ENCODE measurements around the gene LLGL1. TPM values are rescaled to one million over a fixed set of nuclear protein-coding genes. Genes with fewer than 3 reads are reported as not detected.
"Not testable (repeated sequence)": the region's sequence is repeated elsewhere in the genome, so short reads cannot be mapped to it uniquely, and the experiment has no call there.

Gene LLGL1
- total and polyA plus RNA-seq, 4 donors: 4.0 to 18.9 (median 13.4) TPM

DNA sequence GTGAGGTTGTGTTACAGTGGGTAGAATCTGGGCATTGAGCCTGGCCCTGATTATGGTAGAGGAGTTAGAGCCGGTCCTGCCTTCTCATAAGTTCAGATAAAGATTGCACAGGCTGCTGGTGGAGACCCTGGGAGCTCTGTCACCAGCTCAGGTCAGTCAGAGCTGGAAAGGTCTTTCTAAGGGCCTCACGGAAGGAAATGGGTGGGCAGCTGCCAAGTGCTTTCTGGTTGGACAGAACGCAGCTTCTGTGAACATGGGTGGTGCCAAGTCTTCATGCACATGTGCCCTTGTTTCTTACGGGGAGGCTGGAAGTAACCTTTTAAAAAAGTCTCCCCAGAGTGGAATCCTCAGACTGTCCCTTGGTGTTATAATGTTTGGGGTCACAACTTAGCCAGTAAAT is 26.9 kb upstream of the LLGL1 start:
- Histone ChIP-seq H3K36me3 (ENCODE audit: control insufficient read depth in 1 of 2, insufficient read depth in 2 of 2, low read length in 1 of 2) (peaks cover 3 to 16% of the 10 kb centered on the region in 2 donors), H3K9me3 (ENCODE audit: control insufficient read depth, low read length) (no peaks in the 10 kb centered on the region), H3K4me3 (ENCODE audit: low read length in 2 of 2) (no peak overlapping the region), H3K27me3 (ENCODE audit: control insufficient read depth in 1 of 2, insufficient read depth in 2 of 2, low read length in 1 of 2) (no peaks in the 10 kb centered on the region), H3K4me1 (ENCODE audit: control insufficient read depth in 1 of 2, insufficient read depth in 2 of 2, low read length in 2 of 2) (peaks cover 0 to 2% of the 10 kb centered on the region in 2 donors), H3K27ac (ENCODE audit: low read depth in 1 of 2, low read length in 2 of 2) (no peak overlapping the region)
- WGBS, 2 donors: 5 to 9% methylated on average over 4 of the region's 4 CpGs
- ATAC-seq (ENCODE audit: low FRiP score): no peak
- no peak for DNase-seq
- intact Hi-C loops (cut with DNase I): no loop called here

- WGBS, 2 donors: 74 to 77% methylated on average over 4 of the region's 4 CpGs
- Histone ChIP-seq H3K27ac (ENCODE audit: low read depth in 1 of 2, low read length in 2 of 2) (no peak overlapping the region), H3K9me3 (ENCODE audit: control insufficient read depth, low read length) (no peaks in the 10 kb centered on the region), H3K36me3 (ENCODE audit: control insufficient read depth in 1 of 2, insufficient read depth in 2 of 2, low read length in 1 of 2) (peaks cover 3 to 9% of the 10 kb centered on the region in 2 donors), H3K27me3 (ENCODE audit: control insufficient read depth in 1 of 2, insufficient read depth in 2 of 2, low read length in 1 of 2) (no peaks in the 10 kb centered on the region), H3K4me1 (ENCODE audit: control insufficient read depth in 1 of 2, insufficient read depth in 2 of 2, low read length in 2 of 2) (no peaks in the 10 kb centered on the region), H3K4me3 (ENCODE audit: low read length in 2 of 2) (no peak overlapping the region)
- DNase-seq (no peak), ATAC-seq (ENCODE audit: low FRiP score) (no peak)
- intact Hi-C loops (cut with DNase I): no loop called here
Observed at GRCh38 chr17:18201108-18201507, 24.3 kb upstream of the LLGL1 start.

DNA sequence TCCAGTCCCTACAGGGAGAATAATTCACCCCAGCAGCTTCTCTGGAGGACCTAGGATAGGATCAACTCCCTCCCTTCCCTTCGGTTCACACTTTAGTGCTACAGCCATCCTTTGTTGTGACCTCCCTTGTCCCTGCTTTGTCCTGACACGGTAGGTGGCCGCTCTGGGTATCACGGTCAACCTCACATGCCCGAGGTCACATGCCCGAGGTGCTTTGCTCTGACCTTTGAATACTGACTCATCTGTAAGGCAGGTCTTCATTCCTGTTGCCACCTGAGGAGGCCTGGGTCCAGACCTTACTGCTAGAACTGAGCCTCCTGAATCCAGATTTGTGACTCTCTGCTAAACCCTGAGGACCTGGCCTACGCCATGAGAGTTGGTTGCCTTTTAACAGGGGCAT is 22.1 kb upstream of the LLGL1 start:
- H3K27ac ChIP-seq (ENCODE audit: low read depth in 1 of 2, low read length in 2 of 2): no peak overlapping the region
- intact Hi-C loops (cut with DNase I): no loop called here
- H3K36me3 ChIP-seq (ENCODE audit: control insufficient read depth in 1 of 2, insufficient read depth in 2 of 2, low read length in 1 of 2): peaks cover 3 to 6% of the 10 kb centered on the region in 2 donors
- no peaks in the 10 kb centered on the region for H3K4me1 ChIP-seq (ENCODE audit: control insufficient read depth in 1 of 2, insufficient read depth in 2 of 2, low read length in 2 of 2)
- H3K27me3 ChIP-seq (ENCODE audit: control insufficient read depth in 1 of 2, insufficient read depth in 2 of 2, low read length in 1 of 2): no peaks in the 10 kb centered on the region
- ATAC-seq (ENCODE audit: low FRiP score) (no peak), DNase-seq (no peak)
- 67 to 70% methylated on average over 7 of the region's 7 CpGs for WGBS, 2 donors
- H3K4me3 ChIP-seq (ENCODE audit: low read length in 2 of 2): no peak overlapping the region
- H3K9me3 ChIP-seq (ENCODE audit: control insufficient read depth, low read length): no peaks in the 10 kb centered on the region

GRCh38 chr17:18205861-18206260 is 19.6 kb upstream of the LLGL1 start:
- no peaks in the 10 kb centered on the region for H3K27me3 ChIP-seq (ENCODE audit: control insufficient read depth in 1 of 2, insufficient read depth in 2 of 2, low read length in 1 of 2)
- ATAC-seq (ENCODE audit: low FRiP score): no peak

GRCh38 chr17:18206962-18207361 is 18.5 kb upstream of the LLGL1 start:
- Histone ChIP-seq H3K36me3 (ENCODE audit: control insufficient read depth in 1 of 2, insufficient read depth in 2 of 2, low read length in 1 of 2) (peaks cover 0 to 9% of the 10 kb centered on the region in 2 donors), H3K27ac (ENCODE audit: low read depth in 1 of 2, low read length in 2 of 2) (no peak overlapping the region), H3K4me1 (ENCODE audit: control insufficient read depth in 1 of 2, insufficient read depth in 2 of 2, low read length in 2 of 2) (no peaks in the 10 kb centered on the region), H3K27me3 (ENCODE audit: control insufficient read depth in 1 of 2, insufficient read depth in 2 of 2, low read length in 1 of 2) (no peaks in the 10 kb centered on the region), H3K4me3 (ENCODE audit: low read length in 2 of 2) (no peak overlapping the region), H3K9me3 (ENCODE audit: control insufficient read depth, low read length) (no peaks in the 10 kb centered on the region)
- intact Hi-C loops (cut with DNase I): loop anchor here in 1 of 2 donors (5.0 kb wide), 1 partner anchor 100 kb away; no protein-coding TSS in a partner anchor
- ATAC-seq (ENCODE audit: low FRiP score) (no peak), DNase-seq (no peak)

More at GRCh38 chr17:18205861-18206260, 19.6 kb upstream of the LLGL1 start:
- Histone ChIP-seq H3K9me3 (ENCODE audit: control insufficient read depth, low read length) (no peaks in the 10 kb centered on the region), H3K36me3 (ENCODE audit: control insufficient read depth in 1 of 2, insufficient read depth in 2 of 2, low read length in 1 of 2) (peaks cover 0 to 9% of the 10 kb centered on the region in 2 donors), H3K27ac (ENCODE audit: low read depth in 1 of 2, low read length in 2 of 2) (no peak overlapping the region), H3K4me1 (ENCODE audit: control insufficient read depth in 1 of 2, insufficient read depth in 2 of 2, low read length in 2 of 2) (no peaks in the 10 kb centered on the region), H3K4me3 (ENCODE audit: low read length in 2 of 2) (no peak overlapping the region)
- DNase-seq: no peak
- intact Hi-C loops (cut with DNase I): loop anchor here in 1 of 2 donors (5.0 kb wide), 1 partner anchor 101 kb away; no protein-coding TSS in a partner anchor
- 53 to 56% methylated on average over 2 of the region's 2 CpGs for WGBS, 2 donors

GRCh38 chr17:18208092-18208491 is 17.3 kb upstream of the LLGL1 start:
- Histone ChIP-seq H3K9me3 (ENCODE audit: control insufficient read depth, low read length) (no peaks in the 10 kb centered on the region), H3K27ac (ENCODE audit: low read depth in 1 of 2, low read length in 2 of 2) (no peak overlapping the region), H3K36me3 (ENCODE audit: control insufficient read depth in 1 of 2, insufficient read depth in 2 of 2, low read length in 1 of 2) (peaks cover 0 to 9% of the 10 kb centered on the region in 2 donors), H3K27me3 (ENCODE audit: control insufficient read depth in 1 of 2, insufficient read depth in 2 of 2, low read length in 1 of 2) (no peaks in the 10 kb centered on the region), H3K4me3 (ENCODE audit: low read length in 2 of 2) (no peak overlapping the region), H3K4me1 (ENCODE audit: control insufficient read depth in 1 of 2, insufficient read depth in 2 of 2, low read length in 2 of 2) (no peaks in the 10 kb centered on the region)
- ATAC-seq (ENCODE audit: low FRiP score): no peak
- WGBS, 2 donors: 84 to 87% methylated on average over 19 of the region's 19 CpGs
- no peak for DNase-seq
- intact Hi-C loops (cut with DNase I): loop anchor here in 1 of 2 donors (5.0 kb wide), 1 partner anchor 99 kb away; no protein-coding TSS in a partner anchor

GRCh38 chr17:18213666-18214270 is 11.7 kb upstream of the LLGL1 start:
- H3K27ac ChIP-seq (ENCODE audit: low read depth in 1 of 2, low read length in 2 of 2): no peak overlapping the region
- no peak for ATAC-seq (ENCODE audit: low FRiP score)
- intact Hi-C loops (cut with DNase I): no loop called here
- no peak for DNase-seq
- 64 to 70% methylated on average over 7 of the region's 7 CpGs for WGBS, 2 donors
- H3K4me3 ChIP-seq (ENCODE audit: low read length in 2 of 2): no peak overlapping the region
- H3K4me1 ChIP-seq (ENCODE audit: control insufficient read depth in 1 of 2, insufficient read depth in 2 of 2, low read length in 2 of 2): no peaks in the 10 kb centered on the region
- H3K9me3 ChIP-seq (ENCODE audit: control insufficient read depth, low read length): no peaks in the 10 kb centered on the region
- peaks cover 0 to 6% of the 10 kb centered on the region in 2 donors for H3K36me3 ChIP-seq (ENCODE audit: control insufficient read depth in 1 of 2, insufficient read depth in 2 of 2, low read length in 1 of 2)
- H3K27me3 ChIP-seq (ENCODE audit: control insufficient read depth in 1 of 2, insufficient read depth in 2 of 2, low read length in 1 of 2): no peaks in the 10 kb centered on the region

DNA sequence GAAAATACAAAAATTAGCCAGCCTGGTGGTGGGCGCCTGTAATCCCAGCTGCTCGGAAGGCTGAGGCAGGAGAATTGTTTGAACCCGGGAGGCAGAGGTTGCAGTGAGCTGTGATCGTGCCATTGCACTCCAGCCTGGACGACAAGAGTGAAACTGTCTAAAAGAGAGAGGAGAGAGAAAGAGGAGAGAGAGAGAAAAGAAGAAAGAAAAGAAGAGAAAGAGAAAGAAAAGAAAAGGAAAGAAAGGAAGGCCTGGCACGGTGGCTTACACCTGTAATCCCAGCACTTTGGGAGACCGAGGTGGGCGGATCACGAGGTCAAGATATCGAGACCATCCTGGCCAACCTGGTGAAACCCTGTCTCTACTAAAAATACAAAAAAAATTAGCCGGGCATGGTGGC is 8.5 kb upstream of the LLGL1 start:
- H3K4me1 ChIP-seq (ENCODE audit: control insufficient read depth in 1 of 2, insufficient read depth in 2 of 2, low read length in 2 of 2); ATAC-seq (ENCODE audit: low FRiP score); H3K4me3 ChIP-seq (ENCODE audit: low read length in 2 of 2); H3K9me3 ChIP-seq (ENCODE audit: control insufficient read depth, low read length); H3K36me3 ChIP-seq (ENCODE audit: control insufficient read depth in 1 of 2, insufficient read depth in 2 of 2, low read length in 1 of 2); H3K27ac ChIP-seq (ENCODE audit: low read depth in 1 of 2, low read length in 2 of 2); DNase-seq; H3K27me3 ChIP-seq (ENCODE audit: control insufficient read depth in 1 of 2, insufficient read depth in 2 of 2, low read length in 1 of 2): not testable (repeated sequence)
- intact Hi-C loops (cut with DNase I): loop anchor here in 1 of 2 donors (5.0 kb wide), 1 partner anchor 75 kb away; no protein-coding TSS in a partner anchor
- 81 to 84% methylated on average over 11 of the region's 11 CpGs for WGBS, 2 donors

- Histone ChIP-seq H3K36me3 (ENCODE audit: control insufficient read depth in 1 of 2, insufficient read depth in 2 of 2, low read length in 1 of 2) (no peaks in the 10 kb centered on the region), H3K27ac (ENCODE audit: low read depth in 1 of 2, low read length in 2 of 2) (no peak overlapping the region), H3K9me3 (ENCODE audit: control insufficient read depth, low read length) (no peaks in the 10 kb centered on the region), H3K27me3 (ENCODE audit: control insufficient read depth in 1 of 2, insufficient read depth in 2 of 2, low read length in 1 of 2) (no peaks in the 10 kb centered on the region), H3K4me3 (ENCODE audit: low read length in 2 of 2) (no peak overlapping the region), H3K4me1 (ENCODE audit: control insufficient read depth in 1 of 2, insufficient read depth in 2 of 2, low read length in 2 of 2) (no peaks in the 10 kb centered on the region)
- intact Hi-C loops (cut with DNase I): loop anchor here in 1 of 2 donors (5.0 kb wide), 1 partner anchor 75 kb away; no protein-coding TSS in a partner anchor
- peak; percentile 81 to 90 for DNase-seq
- ATAC-seq (ENCODE audit: low FRiP score): peak; percentile 88
- WGBS, 2 donors: 13 to 17% methylated on average over 5 to 6 of the region's 6 CpGs
Observed at GRCh38 chr17:18217412-18218015, 7.9 kb upstream of the LLGL1 start.

Data from aorta (tissue), 5 donors.